Pancreas (tissue), 10 donors: Measurements from ENCODE around the gene THNSL1. TPM values are rescaled to one million over a fixed set of nuclear protein-coding genes. Genes with fewer than 3 reads are reported as not detected.
"Not testable (repeated sequence)": the region's sequence is repeated elsewhere in the genome, so short reads cannot be mapped to it uniquely, and the experiment has no call there.

Experiments
- ATAC-seq, 4 donors: fragments of 200-7000 bp; cut with Tn5 transposase; one replicate each; pipeline versions ENCODE4 v1.8.0 to v1.9.1; 2020; ENCODE audit warnings: mild to moderate bottlenecking in 4 of 4, moderate library complexity in 4 of 4
- DNase-seq, 6 donors: peaks; one replicate each; pipeline ENCODE4 v3.0.0-alpha.2; 2020
- FAIRE-seq: peaks from 2 replicates; lab custom pipeline; 2012; peaks lifted over from hg19 to GRCh38; lab: Jason Lieb, UNC
- H3K27ac ChIP-seq, 4 donors: fragments of 200-600 bp; sonication (generic); 1 replicate in 3 of 4; 2 replicates in 1 of 4; pipeline versions ENCODE4 v1.5.0 to v1.8.0; 2020
- H3K27me3 ChIP-seq, 4 donors: fragments of 200-600 bp; one replicate each; pipeline ENCODE4 v1.8.0; 2021
- H3K36me3 ChIP-seq, 3 donors: fragments of 200-600 bp; sonication (generic) in 1 of 3; one replicate each; pipeline versions ENCODE4 v1.5.0 to v1.8.0; 2020 to 2021
- H3K4me1 ChIP-seq, 3 donors: fragments of 200-600 bp; one replicate each; pipeline ENCODE4 v1.8.0; 2021
- H3K4me3 ChIP-seq, 4 donors: fragments of 200-600 bp; sonication (generic) in 2 of 4; one replicate each; pipeline versions ENCODE4 v1.5.0 to v1.8.0; 2020 to 2021
- H3K9me3 ChIP-seq, 4 donors: fragments of 200-600 bp; one replicate each; pipeline ENCODE4 v1.8.0; 2021
- CTCF ChIP-seq, 4 donors: fragments of 200-600 bp; sonication (generic) in 3 of 4; IDR thresholded peaks; one replicate each; pipeline versions ENCODE4 v1.5.0 to v1.8.0; 2021; ENCODE audit warnings: antibody characterized with exemption in 4 of 4
- WGBS, 2 donors: extraction: QIAGEN DNeasy Blood & Tissue Kit; methylation state at CpG; one replicate each; pipeline ENCODE4 v1.1.7; 2013; 5-methylcytosine and 5-hydroxymethylcytosine counted together
- intact Hi-C, 3 donors: fragments of 100-400 bp; cut with DNase I; formaldehyde crosslinking; loops; one replicate each; pipeline versions ENCODE4 v1.11.1 to v1.14.2; 2022
- polyA plus RNA-seq, 2 donors: library from polyadenylated mRNA; stranded (reverse); fragments of 200-250 nt; gene quantifications; one replicate each; pipeline ENCODE4 v1.2.3, GENCODE V29; 2013
- total RNA-seq, 6 donors: library from RNA; stranded (reverse); fragmentation: NEBNext Ultra II Directional in 4 of 6; extraction: Animal tissue kit (Norgen Biotek cat#: 25700) in 4 of 6; gene quantifications; one replicate each; pipeline versions ENCODE4 v1.2.1 to v1.2.4, GENCODE V29; 2021 to 2023
- donor health status: healthy with polysubstance abuse.
- donor health status: DM: no; HTN: no; CAD: no; lungs with moderate emphysema.
- donor health status: DM: no; HTN: no; CAD: no.
- donor health status: control.
- donor health status: control.
- donor health status: Bipolar disorder and iron deficiency.
- donor health status: DM: yes; HTN: yes; CAD: no.
- donor health status: DM: no; HTN: no; CAD: no.
- donor health status: DM: no; HTN: no; CAD: no.
- donor health status: DM: yes; HTN: yes; CAD: no.

Gene THNSL1
- total and polyA plus RNA-seq, 8 donors, result 1.6 to 4.1 (median 2.9) TPM

- TF ChIP-seq CTCF (IDR thresholded peaks at IDR 0.05), result no peak
- ATAC-seq (no peak), DNase-seq (no peak), FAIRE-seq (no peak)
- WGBS, 2 donors, result 94 to 100% methylated on average over 1 of the region's 1 CpG
- H3K27ac ChIP-seq, result no peak overlapping the region
- no peaks in the 10 kb centered on the region for H3K36me3 ChIP-seq
- no peak overlapping the region for H3K4me3 ChIP-seq
- no peaks in the 10 kb centered on the region for H3K9me3 ChIP-seq
- H3K27me3 ChIP-seq, result no peaks in the 10 kb centered on the region
- intact Hi-C loops, result loop anchor here in 1 of 3 donors (5.0 kb wide), 1 partner anchor 351 kb away; no protein-coding TSS in a partner anchor
- H3K4me1 ChIP-seq, result peaks cover 7 to 8% (median 7%) of the 10 kb centered on the region in 3 donors
Observed at GRCh38 chr10:24993237-24993958, 23.0 kb upstream of the THNSL1 start.

- Histone ChIP-seq H3K36me3 (no peaks in the 10 kb centered on the region), H3K4me3 (no peak overlapping the region), H3K27me3 (no peaks in the 10 kb centered on the region), H3K4me1 (no peaks in the 10 kb centered on the region), H3K27ac (no peak overlapping the region), H3K9me3 (no peaks in the 10 kb centered on the region)
- intact Hi-C loops, result no loop called here
- FAIRE-seq (no peak), ATAC-seq (no peak), DNase-seq (no peak)
- no peak for TF ChIP-seq CTCF (IDR thresholded peaks at IDR 0.05)
Observed at GRCh38 chr10:24995072-24995471, 21.3 kb upstream of the THNSL1 start.

GRCh38 chr10:24998044-24998443, 18.4 kb upstream of the THNSL1 start:
- Histone ChIP-seq H3K27ac (no peak overlapping the region), H3K36me3 (no peaks in the 10 kb centered on the region), H3K27me3 (no peaks in the 10 kb centered on the region), H3K4me3 (no peak overlapping the region), H3K4me1 (no peaks in the 10 kb centered on the region), H3K9me3 (no peaks in the 10 kb centered on the region)
- FAIRE-seq (no peak), DNase-seq (no peak), ATAC-seq (no peak)
- WGBS, 2 donors, result 80 to 86% methylated on average over 3 of the region's 3 CpGs
- no peak for TF ChIP-seq CTCF (IDR thresholded peaks at IDR 0.05)
- intact Hi-C loops, result no loop called here

- DNase-seq, H3K4me1 ChIP-seq, H3K9me3 ChIP-seq, FAIRE-seq, H3K36me3 ChIP-seq, H3K27me3 ChIP-seq, H3K27ac ChIP-seq, ATAC-seq, intact Hi-C loops, H3K4me3 ChIP-seq: not testable (repeated sequence)
- WGBS, 2 donors, result 73 to 75% methylated on average over 2 of the region's 2 CpGs
Observed at GRCh38 chr10:25011591-25011990, 4.8 kb upstream of the THNSL1 start.

- H3K27me3 ChIP-seq, result no peaks in the 10 kb centered on the region
- H3K36me3 ChIP-seq, result no peaks in the 10 kb centered on the region
- H3K4me3 ChIP-seq, result no peak overlapping the region
- peaks cover 0 to 9% (median 8%) of the 10 kb centered on the region in 3 donors for H3K4me1 ChIP-seq
- DNase-seq, result no peak
- FAIRE-seq, result no peak
- ATAC-seq, result no peak
- no peak overlapping the region for H3K27ac ChIP-seq
- intact Hi-C loops, result no loop called here
- no peak for TF ChIP-seq CTCF (IDR thresholded peaks at IDR 0.05)
- no peaks in the 10 kb centered on the region for H3K9me3 ChIP-seq
Observed at GRCh38 chr10:25014579-25014978, 1.8 kb upstream of the THNSL1 start.
